SK-N-SH (cell line): ENCODE data around the gene PIGW. TPM values are rescaled to one million over a fixed set of nuclear protein-coding genes. Genes with fewer than 3 reads are reported as not detected.

Experiments
- CTCF ChIA-PET: fragments of 300-600, 350-600 bp; formaldehyde crosslinking; extraction: SDS; loops from one replicate; lab custom pipeline; 2021; lab: Yijun Ruan, JAX
- POLR2A ChIA-PET: fragments of 350-600 bp; sonication (Branson Sonifier 250); formaldehyde crosslinking; extraction: SDS; loops from one replicate; lab custom pipeline; 2020; ENCODE audit warnings: antibody characterized with exemption, inconsistent platforms; lab: Yijun Ruan, JAX
- DNase-seq: peaks from one replicate; pipeline ENCODE4 v3.0.0; 2012
- H2AFZ ChIP-seq: fragments of 200-600 bp; sonication (generic); 2 replicates; pipeline ENCODE4 v1.8.1; 2016; ENCODE audit warnings: antibody characterized with exemption, mild to moderate bottlenecking, low read depth
- H3F3A ChIP-seq: fragments of 200-600 bp; sonication (generic); replicated peaks from 2 replicates; pipeline ENCODE3; 2016; ENCODE audit warnings: antibody characterized with exemption, mild to moderate bottlenecking; ENCODE audit not compliant: insufficient read depth
- H3K27ac ChIP-seq, 2 experiments: fragments of 200-500 bp in 1 of 2; fragments of 200-600 bp in 1 of 2; sonication (Bioruptor generic) in 1 of 2; sonication (generic), shearing (Covaris generic) in 1 of 2; 2 replicates each; pipeline versions ENCODE4 v1.5.1 to v1.6.1; 2014 to 2016; ENCODE audit warnings: low read depth in 2 of 2, inconsistent platforms in 1 of 2, low read length in 1 of 2, mild to moderate bottlenecking in 1 of 2, mixed read lengths in 1 of 2
- H3K27me3 ChIP-seq: fragments of 200-600 bp; sonication (generic), shearing (Covaris generic); 2 replicates; pipeline ENCODE4 v1.6.1; 2016; ENCODE audit warnings: mixed run types; ENCODE audit not compliant: insufficient read depth
- H3K36me3 ChIP-seq, 2 experiments: fragments of 200-500 bp in 1 of 2; fragments of 200-600 bp in 1 of 2; sonication (Bioruptor generic) in 1 of 2; sonication (generic) in 1 of 2; replicated peaks in 1 of 2; 2 replicates each; pipeline versions ENCODE3 to v1.5.1; 2014 to 2016; ENCODE audit warnings: low read length in 1 of 2, mild to moderate bottlenecking in 1 of 2; ENCODE audit not compliant: insufficient read depth in 2 of 2, control insufficient read depth in 1 of 2
- H3K4me1 ChIP-seq, 2 experiments: fragments of 200-500 bp in 1 of 2; fragments of 200-600 bp in 1 of 2; sonication (Bioruptor generic) in 1 of 2; sonication (generic), shearing (Covaris generic) in 1 of 2; 2 replicates each; pipeline versions ENCODE4 v1.5.1 to v1.6.1; 2014 to 2016; ENCODE audit warnings: low read depth in 1 of 2, low read length in 1 of 2, mixed run types in 1 of 2; ENCODE audit not compliant: insufficient read depth in 2 of 2, control insufficient read depth in 1 of 2
- H3K4me2 ChIP-seq: fragments of 200-600 bp; sonication (generic), shearing (Covaris generic); 2 replicates; pipeline ENCODE4 v1.6.1; 2017; ENCODE audit warnings: mixed run types
- H3K4me3 ChIP-seq, 2 experiments: fragments of 200-500 bp in 1 of 2; fragments of 200-600 bp in 1 of 2; sonication (Bioruptor generic) in 1 of 2; sonication (generic), shearing (Covaris generic) in 1 of 2; 2 replicates each; pipeline versions ENCODE4 v1.5.1 to v1.8.1; 2014 to 2016; ENCODE audit warnings: low read depth in 2 of 2, inconsistent platforms in 1 of 2, low read length in 1 of 2, mild to moderate bottlenecking in 1 of 2, mixed read lengths in 1 of 2, moderate library complexity in 1 of 2
- H3K79me2 ChIP-seq: fragments of 200-600 bp; sonication (generic); 2 replicates; pipeline ENCODE4 v1.8.1; 2017; ENCODE audit warnings: mild to moderate bottlenecking; ENCODE audit not compliant: insufficient read depth
- H3K9ac ChIP-seq: fragments of 200-600 bp; sonication (generic); 2 replicates; pipeline ENCODE4 v1.6.1; 2017; ENCODE audit warnings: mixed run types
- H3K9me2 ChIP-seq: fragments of 200-600 bp; sonication (generic); 2 replicates; pipeline ENCODE4 v1.6.1; 2017; ENCODE audit warnings: mixed run types
- H3K9me3 ChIP-seq: fragments of 200-600 bp; sonication (generic); 2 replicates; pipeline ENCODE4 v1.6.1; 2017; ENCODE audit warnings: mixed run types, mild to moderate bottlenecking, moderate library complexity
- H4K20me1 ChIP-seq: fragments of 200-600 bp; sonication (generic); 2 replicates; pipeline ENCODE4 v1.6.1; 2017; ENCODE audit warnings: mild to moderate bottlenecking, mixed run types; ENCODE audit not compliant: insufficient read depth
- CHD2 ChIP-seq: fragments of 150-350 bp; IDR thresholded peaks from 2 replicates; pipeline ENCODE4 v1.6.1; 2018; ENCODE audit warnings: low read length; ENCODE audit not compliant: partially characterized antibody
- ELF1 ChIP-seq: IDR thresholded peaks from 2 replicates; pipeline ENCODE4 v1.4.0; 2012
- FOSL2 ChIP-seq: IDR thresholded peaks from 2 replicates; pipeline ENCODE4 v1.4.0; 2012; ENCODE audit warnings: low read depth, mild to moderate bottlenecking, moderate library complexity, borderline replicate concordance
- FOXJ3 ChIP-seq: sonication (generic); formaldehyde crosslinking; IDR thresholded peaks from 2 replicates; pipeline ENCODE4 v1.5.1; 2020; ENCODE audit warnings: mild to moderate bottlenecking, missing genetic modification reagents
- FOXM1 ChIP-seq: IDR thresholded peaks from 2 replicates; pipeline ENCODE4 v1.4.0; 2012; ENCODE audit warnings: low read depth, mild to moderate bottlenecking
- GABPA ChIP-seq: IDR thresholded peaks from 2 replicates; pipeline ENCODE4 v1.4.0; 2012; ENCODE audit warnings: low read depth, mild to moderate bottlenecking
- MXI1 ChIP-seq: IDR thresholded peaks from 2 replicates; pipeline ENCODE4 v1.6.1; 2012; ENCODE audit warnings: mild to moderate bottlenecking, low read depth, low read length, improper control_type of control experiment
- NFIC ChIP-seq: IDR thresholded peaks from 2 replicates; pipeline ENCODE4 v1.4.0; 2012; ENCODE audit warnings: borderline replicate concordance
- NRF1 ChIP-seq: IDR thresholded peaks from 2 replicates; pipeline ENCODE4 v1.6.1; 2012; ENCODE audit warnings: low read depth, mild to moderate bottlenecking, low read length
- POLR2AphosphoS5 ChIP-seq: IDR thresholded peaks from 2 replicates; pipeline ENCODE4 v1.6.1; 2012; ENCODE audit warnings: low read depth, low read length
- RAD21 ChIP-seq: IDR thresholded peaks from 2 replicates; pipeline ENCODE4 v1.6.1; 2012; ENCODE audit warnings: mild to moderate bottlenecking, low read length
- RCOR1 ChIP-seq: fragments of 150-350 bp; IDR thresholded peaks from 2 replicates; pipeline ENCODE4 v1.6.1; 2017; ENCODE audit warnings: antibody characterized with exemption, low read length
- SIN3A ChIP-seq: IDR thresholded peaks from 2 replicates; pipeline ENCODE4 v1.6.1; 2012; ENCODE audit warnings: low read depth, mild to moderate bottlenecking, low read length, moderate library complexity, borderline replicate concordance
- SMC3 ChIP-seq: IDR thresholded peaks from 2 replicates; pipeline ENCODE4 v1.6.1; 2012; ENCODE audit warnings: low read depth, low read length, improper control_type of control experiment
- TAF1 ChIP-seq: IDR thresholded peaks from 2 replicates; pipeline ENCODE4 v1.6.1; 2012; ENCODE audit warnings: low read depth, mild to moderate bottlenecking, low read length, moderate library complexity, borderline replicate concordance
- TEAD4 ChIP-seq: IDR thresholded peaks from 2 replicates; pipeline ENCODE4 v1.4.0; 2012; ENCODE audit warnings: mild to moderate bottlenecking, borderline replicate concordance; ENCODE audit not compliant: insufficient read depth
- YY1 ChIP-seq: IDR thresholded peaks from 2 replicates; pipeline ENCODE4 v1.4.0; 2012; ENCODE audit warnings: low read depth, mild to moderate bottlenecking
- WGBS: methylation state at CpG from one replicate; pipeline ENCODE4 v1.1.6; 2017; ENCODE audit warnings: low lambda C conversion rate; 5-methylcytosine and 5-hydroxymethylcytosine counted together
- polyA plus RNA-seq, 3 experiments: library from polyadenylated mRNA; depleted of rRNA; stranded (reverse); fragments of >200 nt; gene quantifications; 2 replicates each; pipeline ENCODE4 v1.2.3, GENCODE V29; 2012
- TF ChIP-seq, protein P1 (sequence below): fragments of 200-600 bp; sonication (generic); IDR thresholded peaks from 2 replicates; pipeline ENCODE4 v1.6.1; 2017; ENCODE audit warnings: antibody characterized with exemption, mild to moderate bottlenecking, moderate library complexity
- TF ChIP-seq, protein P2 (sequence below): fragments of 150-350 bp; IDR thresholded peaks from 2 replicates; pipeline ENCODE4 v1.6.1; 2017; ENCODE audit warnings: antibody characterized with exemption, low read length, low read depth, borderline replicate concordance
- TF ChIP-seq, protein P3 (sequence below): IDR thresholded peaks from 2 replicates; pipeline ENCODE4 v1.4.0; 2012; ENCODE audit warnings: low read depth

Gene PIGW
- polyA plus RNA-seq, 1 of the 3 experiments (the other 2 are of a cell fraction) = 10.1 TPM

GRCh38 chr17:36486204-36487194 is 48.3 kb upstream of the PIGW start, which contains the start of gene ZNHIT3 (continued):
- TF ChIP-seq, protein P1, sequence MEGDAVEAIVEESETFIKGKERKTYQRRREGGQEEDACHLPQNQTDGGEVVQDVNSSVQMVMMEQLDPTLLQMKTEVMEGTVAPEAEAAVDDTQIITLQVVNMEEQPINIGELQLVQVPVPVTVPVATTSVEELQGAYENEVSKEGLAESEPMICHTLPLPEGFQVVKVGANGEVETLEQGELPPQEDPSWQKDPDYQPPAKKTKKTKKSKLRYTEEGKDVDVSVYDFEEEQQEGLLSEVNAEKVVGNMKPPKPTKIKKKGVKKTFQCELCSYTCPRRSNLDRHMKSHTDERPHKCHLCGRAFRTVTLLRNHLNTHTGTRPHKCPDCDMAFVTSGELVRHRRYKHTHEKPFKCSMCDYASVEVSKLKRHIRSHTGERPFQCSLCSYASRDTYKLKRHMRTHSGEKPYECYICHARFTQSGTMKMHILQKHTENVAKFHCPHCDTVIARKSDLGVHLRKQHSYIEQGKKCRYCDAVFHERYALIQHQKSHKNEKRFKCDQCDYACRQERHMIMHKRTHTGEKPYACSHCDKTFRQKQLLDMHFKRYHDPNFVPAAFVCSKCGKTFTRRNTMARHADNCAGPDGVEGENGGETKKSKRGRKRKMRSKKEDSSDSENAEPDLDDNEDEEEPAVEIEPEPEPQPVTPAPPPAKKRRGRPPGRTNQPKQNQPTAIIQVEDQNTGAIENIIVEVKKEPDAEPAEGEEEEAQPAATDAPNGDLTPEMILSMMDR = no peak
- TF ChIP-seq TAF1 (peak; percentile 64; the same call in 1 of the 2 replicates), YY1 (peak; percentile 83), RCOR1 (0 out of 2 replicates have a peak, but pooled peaks have one; percentile 55), RAD21 (no peak), GABPA (peak; percentile 66), SMC3 (no peak), FOXM1 (no peak), ELF1 (peak; percentile 89), NFIC (no peak), POLR2AphosphoS5 (peak; percentile 86), FOXJ3 (CRISPR knock-in tag) (no peak)
- TF ChIP-seq, protein P2, sequence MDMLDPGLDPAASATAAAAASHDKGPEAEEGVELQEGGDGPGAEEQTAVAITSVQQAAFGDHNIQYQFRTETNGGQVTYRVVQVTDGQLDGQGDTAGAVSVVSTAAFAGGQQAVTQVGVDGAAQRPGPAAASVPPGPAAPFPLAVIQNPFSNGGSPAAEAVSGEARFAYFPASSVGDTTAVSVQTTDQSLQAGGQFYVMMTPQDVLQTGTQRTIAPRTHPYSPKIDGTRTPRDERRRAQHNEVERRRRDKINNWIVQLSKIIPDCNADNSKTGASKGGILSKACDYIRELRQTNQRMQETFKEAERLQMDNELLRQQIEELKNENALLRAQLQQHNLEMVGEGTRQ = no peak

GRCh38 chr17:36493956-36494355 is 40.8 kb upstream of the PIGW start:
- no peak overlapping the region for H3K27ac ChIP-seq
- POLR2A ChIA-PET = interaction anchor here (0.6 kb wide), 1 partner anchor 18 kb away, joined by 5 read pairs; no protein-coding TSS in a partner anchor

More at GRCh38 chr17:36493956-36494355, 40.8 kb upstream of the PIGW start:
- CTCF ChIA-PET = interaction anchor here (1.1 kb wide), 1 partner anchor 10 kb away, joined by 6 read pairs; no protein-coding TSS in a partner anchor
- H3K79me2 ChIP-seq = peaks cover 40% of the 10 kb centered on the region
- H3K4me1 ChIP-seq = peaks cover 0 to 15% of the 10 kb centered on the region in 2 experiments; a peak in 1 of 4 replicates
- DNase-seq = no peak
- H2AFZ ChIP-seq = no peak overlapping the region
- H3F3A ChIP-seq = no peaks in the 10 kb centered on the region
- H4K20me1 ChIP-seq = peaks cover 8% of the 10 kb centered on the region; the same call in 1 of the 2 replicates
- H3K36me3 ChIP-seq = peaks cover 51 to 57% of the 10 kb centered on the region in 2 experiments
- no peaks in the 10 kb centered on the region for H3K27me3 ChIP-seq
- H3K9ac ChIP-seq = no peak overlapping the region
- 94% methylated on average over 1 of the region's 1 CpG for WGBS
- H3K9me3 ChIP-seq = no peaks in the 10 kb centered on the region
- TF ChIP-seq NRF1 (no peak), GABPA (no peak), POLR2AphosphoS5 (no peak), FOSL2 (no peak), NFIC (no peak), SIN3A (no peak), TEAD4 (no peak), CHD2 (no peak), MXI1 (no peak)
- TF ChIP-seq, protein P3, sequence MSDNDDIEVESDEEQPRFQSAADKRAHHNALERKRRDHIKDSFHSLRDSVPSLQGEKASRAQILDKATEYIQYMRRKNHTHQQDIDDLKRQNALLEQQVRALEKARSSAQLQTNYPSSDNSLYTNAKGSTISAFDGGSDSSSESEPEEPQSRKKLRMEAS = no peak
- TF ChIP-seq, all 33 proteins: peak for 0
- H3K4me2 ChIP-seq = no peak overlapping the region
- H3K4me3 ChIP-seq = no peak overlapping the region
- H3K9me2 ChIP-seq = no peaks in the 10 kb centered on the region
